Muscle layer of colon (tissue), 2 donors: ENCODE data around the gene ZNF239.
A peak's percentile ranks its signal among the peaks of the same experiment; 100 is the strongest.
"Not testable (repeated sequence)": the region's sequence is repeated elsewhere in the genome, so short reads cannot be mapped to it uniquely, and the experiment has no call there.

ENCODE experiments used
- H3K27ac ChIP-seq: one replicate; pipeline ENCODE4 v1.7.0; 2013; ENCODE audit warnings: low read depth, mild to moderate bottlenecking, low read length, moderate library complexity
- H3K27me3 ChIP-seq, 2 donors: one replicate each; pipeline ENCODE4 v1.7.0; 2013; ENCODE audit warnings: low read length in 2 of 2, mild to moderate bottlenecking in 2 of 2; ENCODE audit not compliant: insufficient read depth in 2 of 2, control insufficient read depth in 1 of 2
- H3K36me3 ChIP-seq: one replicate; pipeline ENCODE4 v1.7.0; 2013; ENCODE audit warnings: mild to moderate bottlenecking, low read length; ENCODE audit not compliant: insufficient read depth
- H3K4me1 ChIP-seq: one replicate; pipeline ENCODE4 v1.7.0; 2013; ENCODE audit warnings: mild to moderate bottlenecking, low read length; ENCODE audit not compliant: insufficient read depth
- H3K4me3 ChIP-seq, 2 donors: one replicate each; pipeline ENCODE4 v1.7.0; 2013; ENCODE audit warnings: low read length in 2 of 2, low read depth in 1 of 2, mild to moderate bottlenecking in 1 of 2, moderate library complexity in 1 of 2
- H3K9ac ChIP-seq: one replicate; pipeline ENCODE4 v1.7.0; 2013; ENCODE audit warnings: low read length
- H3K9me3 ChIP-seq: one replicate; pipeline ENCODE4 v1.7.0; 2013; ENCODE audit warnings: mild to moderate bottlenecking, low read length
- donor health status: abdominal sarcoma.
- donor health status: Adenocarcinoma of cecum.

Gene ZNF239

GRCh38 chr10:43598446-43598845, 24.0 kb upstream of the ZNF239 start:
- Histone ChIP-seq H3K36me3 (no peaks in the 10 kb centered on the region), H3K27me3 (no peaks in the 10 kb centered on the region), H3K9me3 (no peaks in the 10 kb centered on the region), H3K27ac (no peak overlapping the region), H3K4me1 (no peaks in the 10 kb centered on the region), H3K9ac (no peak overlapping the region), H3K4me3 (no peak overlapping the region)

- Histone ChIP-seq H3K9me3 (no peaks in the 10 kb centered on the region), H3K9ac (no peak overlapping the region), H3K36me3 (no peaks in the 10 kb centered on the region), H3K27me3 (no peaks in the 10 kb centered on the region), H3K4me3 (no peak overlapping the region), H3K27ac (no peak overlapping the region), H3K4me1 (no peaks in the 10 kb centered on the region)
Measured at GRCh38 chr10:43596546-43596945, 22.1 kb upstream of the ZNF239 start.

- Histone ChIP-seq H3K27me3 (no peaks in the 10 kb centered on the region), H3K36me3 (no peaks in the 10 kb centered on the region), H3K9ac (no peak overlapping the region), H3K4me3 (peak overlapping the region in 1 of 2 donors; percentile 32), H3K9me3 (no peaks in the 10 kb centered on the region), H3K27ac (no peak overlapping the region), H3K4me1 (no peaks in the 10 kb centered on the region)
Measured at GRCh38 chr10:43595739-43596298, 21.4 kb upstream of the ZNF239 start.

- Histone ChIP-seq H3K27me3 (no peaks in the 10 kb centered on the region), H3K27ac (no peak overlapping the region), H3K4me1 (no peaks in the 10 kb centered on the region), H3K4me3 (peak overlapping the region in 1 of 2 donors; percentile 32), H3K36me3 (no peaks in the 10 kb centered on the region), H3K9ac (no peak overlapping the region), H3K9me3 (no peaks in the 10 kb centered on the region)
Measured at GRCh38 chr10:43594944-43595589, 20.7 kb upstream of the ZNF239 start.

- H3K27me3 ChIP-seq: no peaks in the 10 kb centered on the region
- H3K9me3 ChIP-seq: no peaks in the 10 kb centered on the region
- no peak overlapping the region for H3K4me3 ChIP-seq
- H3K9ac ChIP-seq: no peak overlapping the region
- no peaks in the 10 kb centered on the region for H3K36me3 ChIP-seq
- no peak overlapping the region for H3K27ac ChIP-seq
- H3K4me1 ChIP-seq: no peaks in the 10 kb centered on the region
Measured at GRCh38 chr10:43591303-43591904, 17.0 kb upstream of the ZNF239 start.

GRCh38 chr10:43586730-43587115, 12.3 kb upstream of the ZNF239 start:
- H3K4me1 ChIP-seq, H3K27me3 ChIP-seq, H3K36me3 ChIP-seq, H3K9ac ChIP-seq, H3K9me3 ChIP-seq, H3K27ac ChIP-seq, H3K4me3 ChIP-seq: not testable (repeated sequence)

- Histone ChIP-seq H3K9ac (no peak overlapping the region), H3K36me3 (no peaks in the 10 kb centered on the region)
Measured at GRCh38 chr10:43585981-43586729, 11.7 kb upstream of the ZNF239 start.

GRCh38 chr10:43585046-43585445, 10.6 kb upstream of the ZNF239 start:
- H3K27me3 ChIP-seq: no peaks in the 10 kb centered on the region
- H3K27ac ChIP-seq: no peak overlapping the region
- H3K36me3 ChIP-seq: no peaks in the 10 kb centered on the region
- H3K9ac ChIP-seq: no peak overlapping the region
- H3K4me1 ChIP-seq: no peaks in the 10 kb centered on the region
- no peaks in the 10 kb centered on the region for H3K9me3 ChIP-seq
- H3K4me3 ChIP-seq: no peak overlapping the region

More at GRCh38 chr10:43585981-43586729, 11.7 kb upstream of the ZNF239 start:
- no peaks in the 10 kb centered on the region for H3K4me1 ChIP-seq
- H3K27ac ChIP-seq: no peak overlapping the region
- no peaks in the 10 kb centered on the region for H3K9me3 ChIP-seq
- no peak overlapping the region for H3K4me3 ChIP-seq
- no peaks in the 10 kb centered on the region for H3K27me3 ChIP-seq

GRCh38 chr10:43584051-43584450, 9.6 kb upstream of the ZNF239 start:
- Histone ChIP-seq H3K4me3 (no peak overlapping the region), H3K36me3 (no peaks in the 10 kb centered on the region), H3K9ac (no peak overlapping the region), H3K27me3 (no peaks in the 10 kb centered on the region), H3K4me1 (no peaks in the 10 kb centered on the region), H3K9me3 (no peaks in the 10 kb centered on the region), H3K27ac (no peak overlapping the region)

- Histone ChIP-seq H3K27ac (no peak overlapping the region), H3K27me3 (no peaks in the 10 kb centered on the region), H3K4me1 (peaks cover 9% of the 10 kb centered on the region), H3K4me3 (no peak overlapping the region), H3K9ac (no peak overlapping the region), H3K9me3 (no peaks in the 10 kb centered on the region), H3K36me3 (no peaks in the 10 kb centered on the region)
Measured at GRCh38 chr10:43576580-43576979, 2.2 kb upstream of the ZNF239 start.

GRCh38 chr10:43576062-43576461, 1.6 kb upstream of the ZNF239 start:
- Histone ChIP-seq H3K36me3 (no peaks in the 10 kb centered on the region), H3K27me3 (no peaks in the 10 kb centered on the region), H3K4me1 (peaks cover 9% of the 10 kb centered on the region), H3K9ac (no peak overlapping the region), H3K9me3 (no peaks in the 10 kb centered on the region), H3K27ac (no peak overlapping the region), H3K4me3 (no peak overlapping the region)
